Activated CD4-positive, alpha-beta memory T cell treated with anti-CD3 and anti-CD28 coated beads for 36 hours (primary cell): ENCODE measurements around the gene TMOD2. TPM values are rescaled to one million over a fixed set of nuclear protein-coding genes. Genes with fewer than 3 reads are reported as not detected.
"Not testable (repeated sequence)": the region's sequence is repeated elsewhere in the genome, so short reads cannot be mapped to it uniquely, and the experiment has no call there.

Source experiments
- CTCF ChIA-PET: fragments of 350-600 bp; sonication (Branson Sonifier 250); formaldehyde crosslinking; loops from one replicate; lab custom pipeline; 2021; ENCODE audit warnings: antibody characterized with exemption, inconsistent platforms; lab: Charles Lee
- POLR2A ChIA-PET: fragments of 350-600 bp; sonication (Branson Sonifier 250); formaldehyde crosslinking; loops from one replicate; lab custom pipeline; 2021; ENCODE audit warnings: antibody characterized with exemption; lab: Charles Lee
- DNase-seq: peaks from one replicate; pipeline ENCODE4 v3.0.0-alpha.2; 2020
- H3K27ac Mint-ChIP-seq: one replicate; pipeline ENCODE4 v1.8.0; 2021; ENCODE audit warnings: mixed read lengths
- H3K27me3 Mint-ChIP-seq: one replicate; pipeline ENCODE4 v1.8.0; 2021; ENCODE audit warnings: mixed read lengths
- H3K36me3 Mint-ChIP-seq: one replicate; pipeline ENCODE4 v1.8.0; 2021; ENCODE audit warnings: mixed read lengths
- H3K4me1 Mint-ChIP-seq: one replicate; pipeline ENCODE4 v1.8.0; 2021; ENCODE audit warnings: low read depth, mixed read lengths
- H3K4me3 Mint-ChIP-seq: one replicate; pipeline ENCODE4 v1.8.0; 2021; ENCODE audit warnings: mild to moderate bottlenecking, mixed read lengths
- H3K9me3 Mint-ChIP-seq: one replicate; pipeline ENCODE4 v1.8.0; 2021; ENCODE audit warnings: mixed read lengths
- intact Hi-C: fragments of 100-400 bp; cut with micrococcal nuclease; formaldehyde crosslinking; loops from one replicate; pipeline ENCODE4 v1.15.1; 2023
- total RNA-seq, 2 experiments: library from RNA; stranded (reverse); gene quantifications; one replicate each; pipeline ENCODE4 v1.2.3, GENCODE V29; 2021

The TMOD2 gene
- total RNA-seq, 2 experiments from 2014 or later, result 6.7 to 7.9 TPM

GRCh38 chr15:51775967-51776816, 24.8 kb downstream of the TMOD2 start:
- Mint-ChIP-seq H3K36me3 (peaks cover 4% of the 10 kb centered on the region), H3K27ac (no peak overlapping the region), H3K4me1 (peaks cover 7% of the 10 kb centered on the region), H3K9me3 (no peaks in the 10 kb centered on the region), H3K4me3 (no peak overlapping the region), H3K27me3 (no peaks in the 10 kb centered on the region)
- intact Hi-C loops, result loop anchor here (1.0 to 2.0 kb wide), 4 partner anchors 39 to 239 kb away; partner anchors contain the start of gene LYSMD2
- ChIA-PET CTCF (interaction anchor here (0.6 to 9.9 kb wide), 60 partner anchors 8 to 613 kb away, joined by 3 to 406 read pairs (median 4); partner anchors contain the start of genes DMXL2, LYSMD2 and SCG3), POLR2A (interaction anchor here (0.7 to 1.2 kb wide), 2 partner anchors 70 to 126 kb away, joined by 3 to 4 read pairs; no protein-coding TSS in a partner anchor)
- peak; percentile 58 for DNase-seq

GRCh38 chr15:51776952-51777569, 25.7 kb downstream of the TMOD2 start:
- Mint-ChIP-seq H3K27ac (no peak overlapping the region), H3K4me1 (peaks cover 7% of the 10 kb centered on the region), H3K4me3 (no peak overlapping the region), H3K36me3 (peaks cover 11% of the 10 kb centered on the region), H3K27me3 (no peaks in the 10 kb centered on the region), H3K9me3 (no peaks in the 10 kb centered on the region)
- DNase-seq, result peak; percentile 67
- POLR2A ChIA-PET, result interaction anchor here (1.2 kb wide), 1 partner anchor 127 kb away, joined by 4 read pairs; no protein-coding TSS in a partner anchor
- intact Hi-C loops, result loop anchor here (1.0 to 2.0 kb wide), 4 partner anchors 40 to 240 kb away; partner anchors contain the start of gene LYSMD2
- CTCF ChIA-PET, result interaction anchor here (0.8 to 9.9 kb wide), 49 partner anchors 9 to 614 kb away, joined by 3 to 406 read pairs (median 6); partner anchors contain the start of genes DMXL2, LYSMD2 and SCG3

DNA sequence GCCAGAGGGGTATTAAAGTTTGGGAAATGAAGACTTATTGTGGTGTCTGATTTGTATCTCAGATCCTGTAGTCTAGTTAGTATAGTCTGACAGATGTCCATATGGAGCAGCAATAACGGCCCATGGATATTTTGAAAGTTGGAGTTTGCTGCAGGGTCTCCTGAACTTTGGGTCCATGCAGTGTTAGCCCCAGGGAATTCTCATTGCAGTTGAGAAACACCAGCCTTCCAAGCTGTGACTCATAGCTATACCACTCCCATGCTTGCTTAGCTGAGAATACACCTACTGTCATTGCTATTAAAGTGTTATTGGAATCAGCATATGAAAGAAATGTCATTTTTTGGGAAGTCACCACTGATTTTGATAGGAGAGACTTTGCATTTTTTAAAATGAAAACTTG, 29.2 kb downstream of the TMOD2 start:
- Mint-ChIP-seq H3K4me1 (peaks cover 7% of the 10 kb centered on the region), H3K27ac (no peak overlapping the region), H3K4me3 (no peak overlapping the region), H3K36me3 (peaks cover 25% of the 10 kb centered on the region), H3K9me3 (no peaks in the 10 kb centered on the region), H3K27me3 (no peaks in the 10 kb centered on the region)
- no peak for DNase-seq
- ChIA-PET CTCF (interaction anchor here (9.9 kb wide), 1 partner anchor 133 kb away, joined by 406 read pairs; no protein-coding TSS in a partner anchor), POLR2A (no interaction called here)
- intact Hi-C loops, result no loop called here

- intact Hi-C loops, result no loop called here
- CTCF ChIA-PET, result interaction anchor here (9.9 kb wide), 1 partner anchor 134 kb away, joined by 406 read pairs; no protein-coding TSS in a partner anchor
- Mint-ChIP-seq H3K9me3 (no peaks in the 10 kb centered on the region), H3K4me3 (no peak overlapping the region), H3K27ac (no peak overlapping the region), H3K4me1 (peaks cover under 1% of the 10 kb centered on the region), H3K27me3 (no peaks in the 10 kb centered on the region), H3K36me3 (peaks cover 24% of the 10 kb centered on the region)
- DNase-seq, result no peak
- POLR2A ChIA-PET, result no interaction called here
Measured at GRCh38 chr15:51781506-51781905, 30.1 kb downstream of the TMOD2 start.

DNA sequence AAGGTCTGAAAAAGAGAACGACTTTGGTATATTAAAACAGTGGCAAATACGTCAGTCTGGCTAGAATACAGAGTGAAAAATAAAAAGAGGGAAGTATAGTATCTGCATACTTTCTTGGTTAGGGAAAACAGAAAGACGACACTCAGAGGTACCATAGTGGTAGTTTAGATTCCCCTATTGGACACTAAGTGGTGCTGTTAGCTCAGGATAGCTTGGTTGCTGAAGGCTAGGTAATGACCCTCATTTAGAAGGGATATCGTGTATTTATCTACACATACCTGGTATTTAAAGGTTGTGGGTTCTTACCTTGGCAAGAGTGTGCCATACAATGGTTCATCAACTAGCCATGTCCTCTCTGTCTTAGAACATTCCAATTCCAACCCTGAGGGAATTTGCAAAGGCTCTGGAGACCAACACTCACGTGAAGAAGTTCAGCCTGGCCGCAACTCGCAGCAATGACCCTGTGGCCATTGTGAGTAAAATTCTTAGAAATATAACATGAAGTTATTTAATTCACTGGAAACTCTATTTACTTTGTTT, 31.0 kb downstream of the TMOD2 start:
- ChIA-PET POLR2A (no interaction called here), CTCF (interaction anchor here (0.7 to 1.2 kb wide), 2 partner anchors 9 to 132 kb away, joined by 3 to 6 read pairs; no protein-coding TSS in a partner anchor)
- Mint-ChIP-seq H3K27me3 (no peaks in the 10 kb centered on the region), H3K36me3 (peaks cover 25% of the 10 kb centered on the region), H3K9me3 (no peaks in the 10 kb centered on the region), H3K4me1 (no peaks in the 10 kb centered on the region), H3K4me3 (no peak overlapping the region), H3K27ac (no peak overlapping the region)
- intact Hi-C loops, result no loop called here
- DNase-seq, result no peak

DNA sequence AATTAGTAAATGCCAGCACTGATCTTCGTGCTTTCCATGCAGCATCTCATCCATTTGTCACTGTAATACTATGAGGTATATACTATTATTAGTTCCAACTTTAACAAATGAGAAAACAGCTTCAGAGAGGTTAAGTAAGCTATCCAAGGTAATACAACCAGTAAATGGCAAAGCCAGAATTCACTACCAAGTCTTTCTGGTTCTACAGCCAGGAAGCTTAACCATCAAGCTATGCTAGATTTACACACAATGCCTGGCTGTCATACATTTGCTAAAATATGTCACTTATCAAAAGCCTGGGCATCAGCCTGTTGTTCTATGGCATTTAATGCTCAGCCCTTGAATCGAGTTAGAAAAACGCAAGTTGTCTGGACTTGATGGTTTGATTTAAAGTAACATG, 32.6 kb downstream of the TMOD2 start:
- CTCF ChIA-PET, result interaction anchor here (1.2 kb wide), 2 partner anchors 10 to 134 kb away, joined by 3 to 4 read pairs; no protein-coding TSS in a partner anchor
- H3K27me3 Mint-ChIP-seq, result no peaks in the 10 kb centered on the region
- no peaks in the 10 kb centered on the region for H3K9me3 Mint-ChIP-seq
- no peak overlapping the region for H3K4me3 Mint-ChIP-seq
- H3K27ac Mint-ChIP-seq, result no peak overlapping the region
- no peaks in the 10 kb centered on the region for H3K4me1 Mint-ChIP-seq
- POLR2A ChIA-PET, result no interaction called here
- intact Hi-C loops, result no loop called here
- peaks cover 27% of the 10 kb centered on the region for H3K36me3 Mint-ChIP-seq
- no peak for DNase-seq

DNA sequence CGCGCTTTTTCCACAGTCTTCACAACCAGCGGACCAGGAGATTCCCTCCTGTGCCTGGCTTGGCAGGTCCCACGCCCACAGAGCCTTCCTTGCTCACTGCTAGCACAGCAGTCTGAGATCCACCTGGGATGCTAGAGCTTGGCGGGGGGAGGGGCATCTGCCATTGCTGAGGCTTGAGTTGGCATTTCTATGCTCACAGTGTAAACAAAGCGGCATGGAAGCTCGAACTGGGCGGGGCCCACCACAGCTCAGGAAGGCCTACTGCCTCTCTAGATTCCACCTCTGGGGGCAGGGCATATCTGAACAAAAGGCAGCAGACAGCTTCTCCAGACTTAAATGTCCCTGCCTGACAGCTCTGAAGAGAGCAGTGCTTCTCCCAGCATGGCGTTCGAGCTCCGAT, 35.7 kb downstream of the TMOD2 start:
- POLR2A ChIA-PET, result interaction anchor here (1.1 kb wide), 1 partner anchor 49 kb away, joined by 4 read pairs; the partner anchor contains the start of gene LYSMD2
- not testable (repeated sequence) for DNase-seq

GRCh38 chr15:51792474-51792873, 41.1 kb downstream of the TMOD2 start:
- DNase-seq, CTCF ChIA-PET, H3K36me3 Mint-ChIP-seq, H3K27ac Mint-ChIP-seq, H3K27me3 Mint-ChIP-seq, POLR2A ChIA-PET, H3K4me3 Mint-ChIP-seq, H3K4me1 Mint-ChIP-seq: not testable (repeated sequence)
- intact Hi-C loops, result loop anchor here (10.0 kb wide), 1 partner anchor 122 kb away; no protein-coding TSS in a partner anchor
- peaks cover 12% of the 10 kb centered on the region for H3K9me3 Mint-ChIP-seq

More for the DNA sequence above, 35.7 kb downstream of the TMOD2 start:
- H3K4me3 Mint-ChIP-seq, intact Hi-C loops, H3K4me1 Mint-ChIP-seq, H3K9me3 Mint-ChIP-seq, H3K27ac Mint-ChIP-seq, H3K27me3 Mint-ChIP-seq: not testable (repeated sequence)
- CTCF ChIA-PET, result interaction anchor here (0.9 to 1.4 kb wide), 2 partner anchors 10 to 27 kb away, joined by 4 to 7 read pairs; no protein-coding TSS in a partner anchor
- peaks cover 20% of the 10 kb centered on the region for H3K36me3 Mint-ChIP-seq

DNA sequence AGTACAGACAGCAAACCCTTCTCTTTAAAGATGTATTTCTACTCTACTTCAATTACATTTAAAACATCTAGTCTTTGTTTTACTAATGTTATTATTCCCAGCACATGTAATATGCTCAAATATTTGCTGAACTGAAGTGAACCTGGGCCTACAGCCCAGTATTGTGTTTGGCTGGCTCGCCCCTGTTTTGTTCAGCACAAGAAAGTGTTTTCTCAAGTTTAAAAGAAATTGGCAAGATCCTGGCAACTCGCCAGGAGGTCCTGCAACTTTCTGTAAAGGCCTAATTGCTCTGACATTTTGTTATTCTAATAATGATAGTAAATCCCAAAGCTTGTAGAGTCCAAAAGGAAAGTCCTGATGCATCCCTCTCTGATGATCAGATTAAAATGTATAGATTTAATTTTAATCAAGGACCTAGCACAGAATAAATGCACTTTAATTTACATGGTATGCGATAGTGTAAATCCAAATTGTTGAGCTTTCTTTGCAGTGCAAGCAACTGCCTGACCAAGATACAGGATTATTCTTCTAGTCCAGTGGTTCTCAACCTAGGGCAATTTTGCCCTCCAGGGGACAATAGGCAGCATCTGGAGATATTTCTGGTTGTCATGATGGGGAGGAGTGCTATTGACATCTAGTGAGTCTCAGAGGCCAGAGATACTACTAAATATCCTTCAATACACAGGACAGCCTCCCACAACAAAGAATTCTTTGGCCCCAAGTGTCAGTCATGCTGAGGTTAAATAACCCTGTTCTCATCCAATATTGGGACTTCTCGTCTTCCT, 42.3 kb downstream of the TMOD2 start:
- H3K36me3 Mint-ChIP-seq, result peaks cover 5% of the 10 kb centered on the region
- H3K4me1 Mint-ChIP-seq, result no peaks in the 10 kb centered on the region
- peaks cover 12% of the 10 kb centered on the region for H3K9me3 Mint-ChIP-seq
- ChIA-PET CTCF (interaction anchor here (1.2 kb wide), 1 partner anchor 18 kb away, joined by 4 read pairs; no protein-coding TSS in a partner anchor), POLR2A (no interaction called here)
- no peak for DNase-seq
- no peak overlapping the region for H3K27ac Mint-ChIP-seq
- intact Hi-C loops, result loop anchor here (10.0 kb wide), 1 partner anchor 121 kb away; no protein-coding TSS in a partner anchor
- H3K27me3 Mint-ChIP-seq, result no peaks in the 10 kb centered on the region
- no peak overlapping the region for H3K4me3 Mint-ChIP-seq

DNA sequence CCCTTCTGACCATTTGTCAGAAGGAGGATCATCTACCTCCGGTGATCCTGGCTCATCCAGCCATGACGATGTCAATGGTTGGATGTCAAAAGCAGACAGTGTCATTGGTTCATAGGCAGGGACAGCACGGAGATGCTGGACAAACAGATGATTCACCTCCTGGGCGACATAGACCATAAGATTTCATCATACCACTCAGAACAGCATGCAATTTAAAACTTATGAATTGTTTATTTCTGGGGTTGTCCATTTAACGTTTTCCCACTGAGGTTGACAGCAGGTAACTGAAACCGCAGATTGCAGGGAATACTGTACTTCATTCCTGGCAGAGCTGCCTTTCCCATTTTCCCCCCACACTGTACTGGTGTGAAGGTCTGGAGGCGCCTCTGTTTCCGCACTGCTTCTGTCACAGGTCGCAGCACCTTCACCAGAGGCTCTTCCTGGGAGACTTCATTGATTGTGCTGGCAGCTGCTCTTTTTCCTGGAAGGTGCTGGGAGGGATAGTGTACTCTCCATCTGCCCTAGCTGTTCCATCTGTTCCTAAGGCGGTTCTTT, 45.5 kb downstream of the TMOD2 start:
- intact Hi-C loops, result loop anchor here (10.0 kb wide), 1 partner anchor 118 kb away; no protein-coding TSS in a partner anchor

More for the DNA sequence above, 45.5 kb downstream of the TMOD2 start:
- Mint-ChIP-seq H3K36me3 (peaks cover 7% of the 10 kb centered on the region), H3K27ac (no peak overlapping the region), H3K27me3 (no peaks in the 10 kb centered on the region), H3K4me1 (no peaks in the 10 kb centered on the region), H3K9me3 (peaks cover 7% of the 10 kb centered on the region), H3K4me3 (no peak overlapping the region)
- DNase-seq, result no peak
- POLR2A ChIA-PET, result no interaction called here
- CTCF ChIA-PET, result no interaction called here
